Right ventricle myocardium inferior (tissue), 1 donor: ENCODE data around the gene CBLL1. TPM values are rescaled to one million over a fixed set of nuclear protein-coding genes. Genes with fewer than 3 reads are reported as not detected.

Experiments
- ATAC-seq: fragments of 200-7000 bp; cut with Tn5 transposase; one replicate; pipeline ENCODE4 v1.9.1; 2020; ENCODE audit warnings: mild to moderate bottlenecking, moderate library complexity
- DNase-seq: peaks from one replicate; pipeline ENCODE4 v3.0.0; 2021; ENCODE audit errors: missing footprints
- intact Hi-C: fragments of 100-400 bp; cut with DNase I; formaldehyde crosslinking; loops from one replicate; pipeline ENCODE4 v1.11.0; 2022
- total RNA-seq: library from RNA; stranded (reverse); fragmentation: NEBNext Ultra II Directional; extraction: Animal tissue kit (Norgen Biotek cat#: 25700); gene quantifications from one replicate; pipeline ENCODE4 v1.2.1, GENCODE V29; 2021
- donor health status: DM: no; HTN: yes; CAD: no; lungs with severe emphysema.

Gene CBLL1
- total RNA-seq, 1 donor from 2014 or later, result 20.5 TPM

GRCh38 chr7:107726356-107727130 is 17.4 kb upstream of the CBLL1 start:
- intact Hi-C loops, result loop anchor here (10.0 kb wide), 1 partner anchor 142 kb away; the partner anchor contains the start of gene BCAP29
- ATAC-seq (no peak), DNase-seq (no peak)

- DNase-seq (no peak), ATAC-seq (no peak)
- intact Hi-C loops, result loop anchor here (10.0 kb wide), 1 partner anchor 143 kb away; the partner anchor contains the start of gene BCAP29
These were observed 15.7 kb upstream of the CBLL1 start for GRCh38 chr7:107728276-107728675.

DNA sequence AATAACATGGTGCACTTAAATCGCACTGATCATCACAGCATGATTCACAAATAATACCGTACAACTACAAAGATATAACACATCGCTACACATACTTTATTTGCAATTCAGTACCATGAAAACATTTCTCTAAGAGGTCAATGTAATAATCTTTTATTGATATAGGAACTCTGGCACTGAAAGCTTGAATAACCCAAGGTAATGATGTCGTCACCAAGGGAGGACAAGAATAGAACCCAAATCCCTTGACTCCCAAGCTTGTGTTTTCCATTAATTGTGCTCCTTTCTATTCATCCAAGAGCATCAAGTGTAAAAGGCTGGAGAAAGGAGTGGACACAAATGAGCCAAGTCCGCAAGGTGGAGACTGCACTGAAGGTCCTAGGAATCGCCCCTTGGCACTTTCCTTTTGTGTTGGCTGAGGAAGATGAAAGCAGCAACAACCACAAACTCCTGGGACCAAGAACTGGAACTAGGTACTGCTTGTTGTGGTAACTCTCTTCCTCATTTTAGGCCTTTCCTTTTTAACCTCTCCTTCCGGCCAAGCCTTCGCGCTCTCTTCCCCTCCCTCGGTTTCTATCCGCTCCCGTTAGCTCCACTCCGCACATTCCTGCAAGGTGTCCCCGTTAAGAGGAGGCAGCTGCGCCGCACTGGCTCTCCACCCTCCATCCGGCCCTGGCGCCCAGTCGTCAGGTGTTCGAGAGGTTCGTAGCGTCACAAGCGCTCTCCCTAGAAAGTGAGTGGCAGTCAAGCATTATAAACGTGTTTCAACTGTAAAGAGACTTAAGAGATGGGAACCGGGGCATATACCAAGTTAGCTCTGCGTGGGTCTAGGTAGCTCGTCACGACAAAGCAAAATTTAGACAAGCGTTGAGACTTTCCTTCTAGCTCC is 1.0 kb upstream of the CBLL1 start:
- intact Hi-C loops, result loop anchor here (2.0 to 10.0 kb wide), 4 partner anchors 132 to 404 kb away; no protein-coding TSS in a partner anchor
- DNase-seq (peak; percentile 81), ATAC-seq (peak; percentile 26)

GRCh38 chr7:107744345-107744750 is 406 bp downstream of the CBLL1 start:
- DNase-seq (no peak), ATAC-seq (peak; percentile 15)
- intact Hi-C loops, result loop anchor here (5.0 to 10.0 kb wide), 3 partner anchors 270 to 403 kb away; no protein-coding TSS in a partner anchor

DNA sequence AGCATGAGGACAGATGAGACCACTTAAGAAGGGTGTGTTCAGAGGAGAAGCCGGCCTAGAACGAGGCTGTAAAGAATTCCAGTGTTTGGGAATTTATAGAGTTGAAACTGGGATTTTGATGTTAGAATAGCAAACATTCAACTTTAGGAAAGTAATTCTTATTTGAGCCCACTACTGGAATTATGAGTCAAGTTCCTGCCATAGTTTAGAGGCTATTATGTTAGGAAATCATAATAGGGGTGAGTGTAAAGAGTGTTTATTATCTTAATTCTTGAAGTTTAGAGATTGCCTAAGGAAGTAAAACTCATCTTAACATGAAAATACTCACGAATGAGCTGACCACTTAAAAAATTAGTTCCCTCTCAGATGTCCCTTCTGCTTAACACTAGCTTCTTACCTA is 2.1 kb downstream of the CBLL1 start:
- DNase-seq, result no peak
- no peak for ATAC-seq
- intact Hi-C loops, result loop anchor here (10.0 kb wide), 1 partner anchor 269 kb away; no protein-coding TSS in a partner anchor

- no peak for ATAC-seq
- intact Hi-C loops, result no loop called here
These were observed 7.2 kb downstream of the CBLL1 start for GRCh38 chr7:107751113-107751512.

DNA sequence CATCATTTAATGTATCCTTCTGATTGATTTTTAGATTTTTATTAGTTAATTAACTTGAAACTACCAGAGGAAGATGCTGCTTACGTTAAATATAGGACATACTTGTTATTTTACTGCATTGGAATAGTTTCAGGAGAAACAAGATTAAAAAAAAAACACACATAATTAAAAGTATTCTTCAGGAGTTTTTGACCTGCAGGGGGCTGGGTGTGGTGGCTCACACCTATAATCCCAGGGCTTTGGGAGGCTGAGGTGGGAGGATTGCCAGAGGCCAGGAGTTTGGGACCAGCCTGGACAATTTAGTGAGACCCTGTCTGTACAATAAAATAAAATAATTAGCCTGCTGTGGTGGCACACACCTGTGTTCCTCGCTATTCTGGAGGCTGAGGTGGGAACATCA is 10.7 kb downstream of the CBLL1 start:
- ATAC-seq (no peak), DNase-seq (no peak)
- intact Hi-C loops, result no loop called here

More at GRCh38 chr7:107751113-107751512, 7.2 kb downstream of the CBLL1 start:
- no peak for DNase-seq

DNA sequence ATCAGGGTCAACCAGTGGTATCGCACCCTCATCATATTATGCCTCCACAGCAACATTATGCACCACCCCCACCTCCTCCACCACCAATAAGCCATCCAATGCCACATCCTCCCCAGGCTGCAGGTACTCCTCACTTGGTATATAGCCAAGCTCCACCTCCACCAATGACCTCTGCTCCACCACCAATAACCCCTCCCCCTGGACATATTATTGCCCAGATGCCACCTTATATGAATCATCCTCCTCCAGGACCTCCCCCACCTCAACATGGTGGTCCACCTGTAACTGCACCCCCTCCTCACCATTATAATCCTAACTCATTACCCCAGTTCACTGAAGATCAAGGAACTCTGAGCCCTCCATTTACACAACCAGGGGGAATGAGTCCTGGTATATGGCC is 14.7 kb downstream of the CBLL1 start:
- intact Hi-C loops, result no loop called here
- no peak for DNase-seq

GRCh38 chr7:107767391-107767790 is 23.4 kb downstream of the CBLL1 start:
- no peak for ATAC-seq
- intact Hi-C loops, result no loop called here

More for the DNA sequence above, 14.7 kb downstream of the CBLL1 start:
- no peak for ATAC-seq

DNA sequence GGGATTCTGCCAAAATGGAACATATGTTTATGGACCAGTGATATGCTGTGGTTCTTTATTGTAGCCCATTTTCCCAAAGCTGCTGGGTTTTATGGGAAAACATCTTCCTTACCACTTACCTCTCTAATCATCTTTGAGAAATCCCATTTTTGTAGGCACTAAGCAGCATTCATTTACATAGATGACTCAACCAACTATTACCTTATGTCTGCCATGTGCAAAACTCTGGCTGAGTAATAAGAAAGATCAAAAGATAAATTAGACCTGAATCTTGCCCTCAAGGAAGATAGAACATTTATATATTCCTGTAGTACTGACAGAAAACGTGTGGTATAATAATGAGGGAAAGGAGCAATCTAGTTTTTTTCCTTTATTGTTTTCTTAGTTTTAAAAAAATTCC is 24.3 kb downstream of the CBLL1 start:
- DNase-seq (no peak), ATAC-seq (no peak)
- intact Hi-C loops, result no loop called here

More at GRCh38 chr7:107767391-107767790, 23.4 kb downstream of the CBLL1 start:
- DNase-seq, result no peak

GRCh38 chr7:107773027-107773426 is 29.1 kb downstream of the CBLL1 start:
- intact Hi-C loops, result no loop called here
- ATAC-seq (no peak), DNase-seq (no peak)

GRCh38 chr7:107777702-107778101 is 33.8 kb downstream of the CBLL1 start:
- ATAC-seq (no peak), DNase-seq (no peak)
- intact Hi-C loops, result no loop called here

GRCh38 chr7:107778283-107778682 is 34.3 kb downstream of the CBLL1 start:
- intact Hi-C loops, result no loop called here
- DNase-seq (no peak), ATAC-seq (no peak)

DNA sequence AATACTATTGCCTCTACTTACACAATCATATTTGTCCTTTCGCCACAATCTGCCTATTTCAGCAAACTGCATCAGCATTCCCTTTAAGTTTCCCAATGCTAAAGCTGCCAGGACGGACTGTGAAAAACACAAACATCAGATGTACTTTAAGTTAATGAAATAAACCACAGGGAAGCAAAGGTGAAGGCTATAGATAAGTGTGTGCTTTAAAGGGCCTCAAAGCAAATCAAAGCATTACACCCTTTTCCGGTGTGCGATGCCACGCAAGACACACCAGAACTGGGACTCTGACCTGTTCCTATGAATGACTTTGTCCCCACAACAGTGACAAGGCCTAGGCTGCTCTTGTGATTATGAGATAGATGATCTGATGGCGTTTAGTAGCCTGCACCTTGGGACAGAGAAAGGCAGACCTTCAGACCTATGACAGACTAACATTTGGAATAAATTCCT is 35.7 kb downstream of the CBLL1 start:
- no peak for ATAC-seq
- intact Hi-C loops, result no loop called here
- no peak for DNase-seq

DNA sequence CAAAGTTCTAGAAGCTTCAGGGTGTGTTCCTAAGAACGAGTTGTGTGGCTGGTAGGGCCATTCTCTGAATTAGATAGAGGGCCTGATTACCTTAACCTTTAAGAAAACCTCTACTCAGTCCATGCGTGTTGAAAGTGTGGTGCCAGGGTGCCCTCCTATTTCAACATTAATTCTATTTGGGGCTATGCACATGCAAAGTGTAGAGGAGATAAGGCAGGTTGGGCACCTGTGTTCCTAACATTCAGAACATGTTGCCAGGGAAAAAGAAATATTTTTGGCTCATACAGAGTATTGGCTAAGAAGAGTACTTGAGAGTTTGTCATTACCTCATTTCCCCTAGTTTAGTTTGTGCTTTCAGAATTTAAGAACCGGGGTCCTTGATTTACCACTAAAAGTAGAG is 38.4 kb downstream of the CBLL1 start:
- DNase-seq (no peak), ATAC-seq (no peak)
- intact Hi-C loops, result no loop called here

DNA sequence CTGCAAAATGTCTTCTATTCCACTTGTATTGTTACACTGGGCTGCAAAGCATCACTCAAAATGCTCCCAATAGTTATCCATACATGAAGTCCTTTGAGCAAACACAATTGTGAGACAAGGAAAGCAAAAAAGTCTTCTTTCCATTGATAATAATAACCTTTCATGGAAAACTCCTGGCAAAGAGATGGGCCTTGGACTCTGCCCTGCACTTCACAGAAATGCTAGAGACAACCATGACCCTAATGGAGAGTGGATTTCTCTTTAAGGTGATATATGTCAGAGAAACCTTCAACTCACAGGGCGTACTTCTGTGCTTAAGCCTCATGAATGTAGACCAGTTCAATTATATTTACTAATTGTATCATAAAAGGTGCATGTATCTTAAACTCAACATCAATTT is 39.7 kb downstream of the CBLL1 start:
- DNase-seq (no peak), ATAC-seq (no peak)
- intact Hi-C loops, result no loop called here

DNA sequence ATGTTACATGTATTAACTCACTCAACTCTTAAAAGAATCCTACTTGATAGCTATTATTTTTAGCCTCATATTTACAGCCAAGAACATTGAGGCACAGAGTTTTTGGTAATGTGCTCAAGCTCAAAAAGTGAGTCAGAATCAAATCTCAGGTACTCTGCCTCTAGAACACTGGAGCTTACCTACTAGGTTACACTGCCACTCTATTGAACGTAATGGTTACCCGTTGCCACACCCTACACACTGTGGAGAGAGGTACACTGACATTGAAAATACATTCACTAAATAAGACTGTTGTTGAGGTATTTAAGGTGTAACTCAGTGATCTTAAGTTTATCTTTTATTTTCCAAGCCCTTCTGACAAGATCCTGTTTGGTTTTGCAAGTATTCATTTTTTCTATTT is 41.2 kb downstream of the CBLL1 start:
- DNase-seq, result no peak
- intact Hi-C loops, result no loop called here
- ATAC-seq, result no peak

GRCh38 chr7:107785926-107786325 is 42.0 kb downstream of the CBLL1 start:
- intact Hi-C loops, result no loop called here
- no peak for DNase-seq
- ATAC-seq, result no peak

GRCh38 chr7:107788216-107788615 is 44.3 kb downstream of the CBLL1 start:
- DNase-seq, result no peak
- ATAC-seq, result no peak
- intact Hi-C loops, result no loop called here
